ENCODE results near the gene RORC. TPM values are rescaled to one million over a fixed set of nuclear protein-coding genes. Genes with fewer than 3 reads are reported as not detected.

The RORC gene
- total and polyA plus RNA-seq, 2 of the 8 experiments (the other 6 are each of a cell fraction or from before 2014, with no cell fraction given) = 0.44 to 0.54 TPM

GRCh38 chr1:151822404-151822803, 9.2 kb downstream of the RORC start:
- H3K27me3 ChIP-seq (replicated peaks in 1 of 4; ENCODE audit: control insufficient read depth in 3 of 4, extremely low read depth in 1 of 4, insufficient read depth in 3 of 4, low read length in 3 of 4) = no peaks in the 10 kb centered on the region
- ChIA-PET CTCF (ENCODE audit: partially characterized antibody) (interaction anchor here (1.3 to 3.5 kb wide), 3 partner anchors 8 to 88 kb away, joined by 5 to 22 read pairs (median 5); no protein-coding TSS in a partner anchor), POLR2A (ENCODE audit: partially characterized antibody) (interaction anchor here (0.9 to 2.0 kb wide), 4 partner anchors 12 to 289 kb away, joined by 3 to 8 read pairs (median 6); partner anchors contain the start of genes C2CD4D and TUFT1)
- H2BK120ac ChIP-seq (replicated peaks; ENCODE audit: low read depth, low read length) = no peak overlapping the region
- no peak overlapping the region for H4K5ac ChIP-seq (ENCODE audit: insufficient read length, low read depth, low read length)
- no peaks in the 10 kb centered on the region for H3K79me1 ChIP-seq (ENCODE audit: low read depth, low read length)
- H2AK5ac ChIP-seq (ENCODE audit: low read depth, low read length) = no peak overlapping the region
- no peak overlapping the region; a peak in 1 of 4 replicates for H3K4me2 ChIP-seq (ENCODE audit: insufficient read depth in 1 of 2, low read depth in 2 of 2, low read length in 2 of 2)
- no peak overlapping the region for H3K27ac ChIP-seq (ENCODE audit: low read depth, low read length)
- H3K23me2 ChIP-seq (ENCODE audit: low read depth, low read length) = no peaks in the 10 kb centered on the region; the same call in 1 of the 2 replicates
- no peak overlapping the region for H3K23ac ChIP-seq (ENCODE audit: insufficient read length)
- H3K4me1 ChIP-seq (replicated peaks in 1 of 4; ENCODE audit: control insufficient read depth in 3 of 4, insufficient read depth in 4 of 4, low read length in 3 of 4) = peaks cover 2 to 19% (median 13%) of the 10 kb centered on the region in 4 experiments
- 0 out of 2 replicates have a peak overlapping the region, but pooled peaks have one; percentile 16 for H2BK15ac ChIP-seq (ENCODE audit: low read length)
- H3K9ac ChIP-seq (replicated peaks in 1 of 4; ENCODE audit: extremely low read depth in 1 of 4, low read depth in 3 of 4, low read length in 3 of 4) = no peak overlapping the region
- H3K4me3 ChIP-seq (ENCODE audit: extremely low read depth in 1 of 4, insufficient read depth in 2 of 4, low read depth in 3 of 4, low read length in 4 of 4) = no peak overlapping the region
- no peak for DNase-seq (ENCODE audit: low read depth in 1 of 2, low spot score in 2 of 2)
- no peaks in the 10 kb centered on the region for H3K9me3 ChIP-seq (ENCODE audit: insufficient read depth in 2 of 2, low read depth in 1 of 2, low read length in 1 of 2)
- no peaks in the 10 kb centered on the region for H3K36me3 ChIP-seq (ENCODE audit: control insufficient read depth in 2 of 4, insufficient read depth in 4 of 4, low read length in 3 of 4)
- 75% methylated on average over 7 of the region's 7 CpGs; no CpG with 5 or more reads in 1 of the 2 experiments for WGBS, 2 experiments (ENCODE audit: extremely low coverage in 1 of 2, insufficient coverage in 1 of 2, insufficient read length in 1 of 2, insufficient replicate concordance in 2 of 2, low coverage in 1 of 2, low lambda C conversion rate in 2 of 2, missing lambda C conversion rate in 1 of 2)
- H2AFZ ChIP-seq (ENCODE audit: low read length) = peak overlapping the region; percentile 77; the same call in 1 of the 2 replicates
- FAIRE-seq = no peak
- no peaks in the 10 kb centered on the region for H3K79me2 ChIP-seq (ENCODE audit: control insufficient read depth in 1 of 2, insufficient read depth in 2 of 2, low read length in 2 of 2)
- no peak overlapping the region for H3K56ac ChIP-seq (replicated peaks; ENCODE audit: insufficient read length, low read depth, low read length)
- H4K20me1 ChIP-seq (replicated peaks in 1 of 2; ENCODE audit: control insufficient read depth in 1 of 2, insufficient read depth in 2 of 2, low read length in 2 of 2) = no peaks in the 10 kb centered on the region
- no peak overlapping the region for H2BK20ac ChIP-seq (ENCODE audit: low read length)
- H3K4ac ChIP-seq (replicated peaks; ENCODE audit: insufficient read length, low read depth, low read length) = no peak overlapping the region
- H3K18ac ChIP-seq (ENCODE audit: extremely low read depth, low read length) = no peak overlapping the region
- no peak overlapping the region for H2BK5ac ChIP-seq (ENCODE audit: low read depth, low read length)
- H4K91ac ChIP-seq (replicated peaks; ENCODE audit: insufficient read length, low read length) = peak overlapping the region; percentile 52
- 0 out of 2 replicates have a peak overlapping the region, but pooled peaks have one; percentile 50 for H2BK12ac ChIP-seq (ENCODE audit: low read depth, low read length)
- no peak overlapping the region for H3K14ac ChIP-seq (ENCODE audit: insufficient read length)
- TF ChIP-seq GTF2F1 (IDR thresholded peaks at IDR 0.05; ENCODE audit: borderline replicate concordance, low read depth, low read length) (no peak), RAD21 (IDR thresholded peaks at IDR 0.05 in 1 of 2, conservative IDR thresholded peaks at IDR 0.05 in 1 of 2; ENCODE audit: low read depth in 2 of 2, low read length in 2 of 2) (no peak), ZNF274 (IDR thresholded peaks at IDR 0.05; ENCODE audit: borderline replicate concordance, extremely low read depth, low read length) (no peak), PHF8 (conservative IDR thresholded peaks at IDR 0.05; ENCODE audit: low read depth, low read length) (no peak), EGR1 (IDR thresholded peaks at IDR 0.05; ENCODE audit: borderline replicate concordance, low read depth, low read length) (no peak), BCL11A (IDR thresholded peaks at IDR 0.05; ENCODE audit: low read depth in 2 of 2, low read length in 2 of 2) (no peak), SRF (IDR thresholded peaks at IDR 0.05; ENCODE audit: low read depth, low read length) (no peak), CHD2 (IDR thresholded peaks at IDR 0.05; ENCODE audit: low read length) (no peak)
- H4K8ac ChIP-seq (ENCODE audit: extremely low read depth, insufficient read depth, low read length) = no peak overlapping the region; the same call in 1 of the 2 replicates

Measured in H1 (cell line).